SH-SY5Y (cell line): ENCODE results near the gene PAFAH1B2.

Experiments
- GATA2 ChIP-seq: IDR thresholded peaks from 2 replicates; pipeline ENCODE4 v1.6.1; 2011; ENCODE audit warnings: mild to moderate bottlenecking, low read depth, low read length
- GATA3 ChIP-seq: IDR thresholded peaks from 2 replicates; pipeline ENCODE4 v1.6.1; 2011; ENCODE audit warnings: low read depth, mild to moderate bottlenecking, low read length, moderate library complexity

The PAFAH1B2 gene

DNA sequence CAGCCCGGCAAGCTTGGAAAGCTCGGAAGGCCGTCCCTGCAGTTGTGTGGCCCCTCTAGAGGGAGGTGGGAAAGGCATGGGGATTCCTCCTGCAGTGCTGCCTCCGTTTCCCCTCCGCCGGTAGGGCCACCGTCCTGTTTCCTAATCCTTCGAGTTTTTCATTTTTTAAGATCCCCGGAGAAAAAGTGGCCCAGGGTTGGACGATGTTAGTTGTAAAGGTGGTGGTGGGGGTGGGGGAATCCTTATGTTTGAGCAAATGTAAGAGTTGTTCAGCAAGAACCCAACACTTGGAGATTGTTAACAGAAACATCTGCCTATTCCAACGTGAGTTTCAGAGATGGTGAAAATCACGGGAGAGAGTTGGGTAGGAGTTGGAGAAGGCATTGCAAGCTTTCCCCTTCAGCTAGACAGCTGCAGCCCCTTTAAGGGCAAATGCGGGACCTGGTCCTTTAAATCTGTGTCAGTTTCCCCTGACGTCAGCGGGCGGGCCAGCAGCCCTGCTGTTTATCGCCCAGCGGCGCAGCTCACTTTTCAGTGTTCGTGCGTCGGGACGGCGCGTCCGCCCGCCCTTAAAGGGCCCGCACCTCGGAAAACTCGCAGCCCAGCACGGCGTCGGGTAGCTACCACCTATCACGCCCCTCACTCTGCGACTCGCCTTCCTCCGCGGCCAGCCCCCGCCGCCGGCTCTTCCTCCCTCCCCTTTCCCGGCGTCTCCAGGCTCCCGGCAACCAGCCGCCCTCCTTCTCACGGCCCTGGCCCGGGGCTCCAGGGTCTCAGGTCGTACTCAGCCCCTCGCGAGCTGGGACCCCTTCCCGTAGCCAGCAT is 34.3 kb downstream of the PAFAH1B2 start, which contains the start of gene SIDT2:
TSS of gene SIDT2 (plus strand) at position 534 of the 825 bp plus-strand sequence. CDS start 521 bp downstream, outside the sequence.
- no peak for TF ChIP-seq GATA2
- no peak for TF ChIP-seq GATA3

DNA sequence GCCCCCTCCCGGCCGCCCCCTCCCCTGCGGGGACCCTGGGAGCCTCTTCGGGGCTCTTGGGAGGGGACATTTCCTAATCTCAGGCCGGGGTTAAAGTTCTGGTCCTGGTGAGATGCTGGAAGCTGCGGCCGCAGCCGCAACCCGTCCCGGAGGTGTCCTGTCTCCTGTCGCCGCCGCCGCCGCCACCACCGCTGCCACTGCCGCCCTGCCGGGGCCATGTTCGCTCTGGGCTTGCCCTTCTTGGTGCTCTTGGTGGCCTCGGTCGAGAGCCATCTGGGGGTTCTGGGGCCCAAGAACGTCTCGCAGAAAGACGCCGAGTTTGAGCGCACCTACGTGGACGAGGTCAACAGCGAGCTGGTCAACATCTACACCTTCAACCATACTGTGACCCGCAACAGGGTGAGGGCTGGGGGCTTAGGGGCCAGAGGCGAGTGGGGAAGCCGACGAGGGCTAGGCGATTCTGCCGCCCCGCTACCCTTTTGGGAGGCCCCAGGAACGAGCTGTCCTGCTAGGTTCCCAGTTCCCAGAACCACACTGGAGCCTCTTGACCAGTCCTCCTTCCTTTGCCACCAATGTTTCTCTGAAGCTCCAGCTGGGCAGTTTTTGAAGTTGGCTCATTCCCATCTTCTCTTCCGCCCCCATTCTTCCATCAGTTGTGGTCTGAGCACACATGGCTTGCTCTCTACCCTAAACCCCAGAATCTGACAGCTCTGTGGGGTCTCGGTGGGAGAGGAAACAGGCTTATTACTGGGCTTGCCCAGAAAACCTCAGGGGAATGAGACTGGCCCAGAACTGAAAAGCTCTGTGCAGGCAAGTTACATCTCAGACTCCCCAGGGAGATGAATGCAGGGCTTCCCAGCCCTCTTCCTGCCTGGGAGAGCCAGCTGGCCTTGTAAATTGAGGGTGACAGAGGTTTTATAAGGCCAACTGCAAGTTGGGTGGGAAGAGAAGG is 35.2 kb downstream of the PAFAH1B2 start:
- TF ChIP-seq GATA2 (no peak), GATA3 (no peak)

DNA sequence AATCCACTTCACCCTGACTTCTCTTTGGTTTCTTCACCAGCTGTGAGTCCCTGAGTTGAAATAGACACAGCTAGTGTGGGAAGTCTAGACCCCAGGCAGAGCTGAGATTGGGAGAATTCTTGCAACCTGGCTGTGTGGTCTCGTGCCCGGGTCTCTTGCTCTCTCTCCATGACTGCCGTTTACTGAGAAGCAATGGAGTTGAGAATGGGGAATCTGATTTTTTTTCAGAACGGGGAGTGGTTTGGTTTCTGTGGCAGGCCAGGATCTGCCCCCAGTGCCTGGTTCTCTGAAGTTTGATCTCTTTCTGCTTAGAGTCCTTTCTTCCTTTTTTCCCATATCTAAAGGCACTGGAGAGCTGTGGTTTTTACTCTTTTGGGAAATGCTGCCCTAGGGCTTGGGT is 35.9 kb downstream of the PAFAH1B2 start:
- no peak for TF ChIP-seq GATA3
- no peak for TF ChIP-seq GATA2

DNA sequence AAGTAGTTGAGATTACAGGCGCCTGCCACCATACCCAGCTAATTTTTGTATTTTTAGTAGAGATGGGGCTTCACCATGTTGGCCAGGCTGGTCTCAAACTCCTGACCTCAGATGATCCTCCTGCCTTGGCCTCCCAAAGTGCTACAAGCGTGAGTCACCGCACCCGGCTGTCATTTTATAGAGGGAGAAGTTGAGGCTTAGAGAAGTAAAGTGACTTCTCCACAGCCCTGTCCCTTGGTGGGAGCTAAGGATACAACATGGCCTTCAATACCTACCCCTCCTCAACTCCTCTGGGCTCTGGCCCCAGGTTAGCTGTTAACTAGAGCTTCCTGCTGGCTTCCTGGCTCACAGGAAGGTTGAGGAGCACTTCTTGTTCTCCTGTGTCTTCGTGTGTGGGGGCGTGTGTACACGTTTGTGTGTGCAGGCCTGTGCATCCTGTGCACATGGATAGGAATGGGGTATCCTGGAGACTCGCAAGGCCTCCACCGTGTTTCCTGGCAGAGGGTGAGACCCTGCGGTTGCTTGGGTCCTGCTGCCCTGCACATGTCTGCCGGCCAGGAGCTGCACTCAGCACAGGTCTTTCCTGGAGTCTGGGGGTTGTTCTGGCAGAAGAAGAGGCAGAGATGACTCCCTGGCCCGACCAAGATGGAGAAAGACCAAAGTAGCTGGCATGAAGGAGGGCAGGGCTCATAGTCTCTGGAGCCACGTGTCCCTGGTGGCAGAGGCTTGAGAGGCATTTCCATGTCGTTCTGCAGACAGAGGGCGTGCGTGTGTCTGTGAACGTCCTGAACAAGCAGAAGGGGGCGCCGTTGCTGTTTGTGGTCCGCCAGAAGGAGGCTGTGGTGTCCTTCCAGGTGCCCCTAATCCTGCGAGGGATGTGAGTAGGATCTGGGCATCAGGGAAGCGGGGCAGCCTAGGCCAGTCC is 36.8 kb downstream of the PAFAH1B2 start:
- no peak for TF ChIP-seq GATA3
- no peak for TF ChIP-seq GATA2

DNA sequence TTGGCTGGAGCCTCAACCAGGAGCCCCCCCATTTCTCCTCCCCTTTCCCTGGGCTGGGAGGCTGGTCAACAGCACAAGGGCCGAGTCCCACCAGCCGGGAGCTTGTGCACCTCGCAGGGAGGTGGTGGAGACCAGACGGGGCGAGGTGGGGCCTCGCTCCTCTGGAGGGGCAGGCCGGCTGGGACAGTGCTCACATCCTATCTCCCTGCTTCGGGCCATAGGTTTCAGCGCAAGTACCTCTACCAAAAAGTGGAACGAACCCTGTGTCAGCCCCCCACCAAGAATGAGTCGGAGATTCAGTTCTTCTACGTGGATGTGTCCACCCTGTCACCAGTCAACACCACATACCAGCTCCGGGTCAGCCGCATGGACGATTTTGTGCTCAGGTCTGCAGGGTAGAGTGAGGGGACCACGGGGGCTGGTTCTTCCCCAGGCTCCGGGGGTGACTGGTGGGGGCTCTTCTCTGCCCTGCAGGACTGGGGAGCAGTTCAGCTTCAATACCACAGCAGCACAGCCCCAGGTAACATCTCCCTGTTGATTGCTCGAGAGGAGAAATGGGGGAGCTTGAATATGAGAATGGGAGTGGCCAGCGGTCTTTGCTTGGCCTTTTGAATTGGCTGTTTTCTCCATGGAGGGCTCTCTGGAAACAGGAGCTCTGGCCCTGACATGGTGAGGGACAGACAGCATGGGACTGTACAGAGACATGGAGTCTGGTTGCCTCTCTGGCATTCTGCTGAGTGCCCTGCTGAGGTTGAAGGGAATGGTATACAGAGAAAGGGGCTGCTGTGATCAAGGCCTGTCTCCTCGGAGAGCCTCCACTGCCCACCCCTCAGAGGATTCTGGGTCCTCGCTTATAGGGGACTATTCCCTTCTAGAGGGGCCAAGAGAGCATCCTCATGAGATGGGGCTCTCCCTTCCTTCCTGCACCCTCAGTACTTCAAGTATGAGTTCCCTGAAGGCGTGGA is 37.8 kb downstream of the PAFAH1B2 start:
- no peak for TF ChIP-seq GATA2
- TF ChIP-seq GATA3: no peak

DNA sequence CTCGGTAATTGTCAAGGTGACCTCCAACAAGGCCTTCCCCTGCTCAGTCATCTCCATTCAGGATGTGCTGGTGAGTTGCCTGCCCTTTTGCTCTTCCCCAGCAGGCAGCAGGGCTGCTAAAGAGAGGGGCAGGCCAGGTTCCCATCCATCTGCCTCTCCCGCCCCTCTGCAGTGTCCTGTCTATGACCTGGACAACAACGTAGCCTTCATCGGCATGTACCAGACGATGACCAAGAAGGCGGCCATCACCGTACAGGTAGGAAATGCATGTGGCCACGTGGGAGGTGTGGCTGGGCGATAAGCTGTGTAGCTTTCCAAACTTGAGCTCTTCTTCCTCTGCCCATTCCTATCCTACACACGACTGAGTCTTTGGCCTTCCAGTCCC is 38.5 kb downstream of the PAFAH1B2 start:
- TF ChIP-seq GATA3 (no peak), GATA2 (no peak)

DNA sequence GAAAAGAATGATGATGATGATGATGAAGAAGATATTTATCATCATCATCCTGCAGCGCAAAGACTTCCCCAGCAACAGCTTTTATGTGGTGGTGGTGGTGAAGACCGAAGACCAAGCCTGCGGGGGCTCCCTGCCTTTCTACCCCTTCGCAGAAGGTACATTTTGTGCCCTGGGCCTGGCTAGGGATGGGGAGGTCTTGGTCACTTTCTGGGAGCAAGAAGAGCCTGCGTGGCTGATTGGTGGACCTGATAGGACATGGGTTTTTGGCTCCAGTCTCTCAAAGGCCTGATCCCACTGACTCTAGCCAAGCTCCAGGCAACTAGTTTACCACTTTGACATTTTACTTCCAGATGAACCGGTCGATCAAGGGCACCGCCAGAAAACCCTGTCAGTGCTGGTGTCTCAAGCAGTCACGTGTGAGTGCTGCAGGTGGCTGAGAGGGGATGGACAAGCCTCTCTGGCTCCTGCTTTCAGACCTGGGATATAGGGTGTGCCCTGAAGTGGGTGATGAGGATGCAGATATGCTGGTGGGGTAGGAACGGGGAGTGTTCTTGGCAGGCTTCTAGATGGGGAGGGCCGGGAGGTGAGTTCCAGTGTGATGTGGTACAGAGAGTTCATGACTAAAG is 39.8 kb downstream of the PAFAH1B2 start:
- TF ChIP-seq GATA2: no peak
- no peak for TF ChIP-seq GATA3

DNA sequence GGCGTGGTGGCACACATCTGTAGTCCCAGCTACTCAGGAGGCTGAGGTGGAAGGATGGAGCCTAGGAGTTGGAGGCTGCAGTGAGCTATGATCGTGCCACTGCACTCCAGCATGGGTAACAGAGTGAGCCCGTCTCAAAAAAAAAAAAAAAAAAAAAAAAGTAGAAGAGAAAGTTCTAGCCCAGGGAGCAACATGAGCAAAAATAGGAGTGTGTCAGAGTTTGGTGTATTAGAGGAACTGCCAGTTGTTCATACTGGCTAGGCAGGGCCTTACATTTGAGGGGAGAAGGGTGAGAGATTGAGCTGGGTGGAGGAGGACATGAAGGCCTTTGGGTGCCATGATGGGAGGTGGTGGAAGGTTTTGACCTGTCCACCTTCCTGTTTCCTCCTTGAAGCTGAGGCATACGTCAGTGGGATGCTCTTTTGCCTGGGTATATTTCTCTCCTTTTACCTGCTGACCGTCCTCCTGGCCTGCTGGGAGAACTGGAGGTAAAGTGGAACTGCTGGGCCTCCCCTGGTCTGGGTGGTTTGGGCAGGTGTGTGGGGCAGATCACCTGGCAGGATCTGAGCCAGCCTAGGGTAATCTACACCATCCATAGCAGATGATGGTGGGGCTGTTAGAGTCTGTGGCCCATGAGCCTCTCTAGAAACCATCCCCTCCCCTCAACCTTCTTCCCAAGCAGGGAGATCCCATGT is 41.8 kb downstream of the PAFAH1B2 start:
- TF ChIP-seq GATA2 (no peak), GATA3 (no peak)

DNA sequence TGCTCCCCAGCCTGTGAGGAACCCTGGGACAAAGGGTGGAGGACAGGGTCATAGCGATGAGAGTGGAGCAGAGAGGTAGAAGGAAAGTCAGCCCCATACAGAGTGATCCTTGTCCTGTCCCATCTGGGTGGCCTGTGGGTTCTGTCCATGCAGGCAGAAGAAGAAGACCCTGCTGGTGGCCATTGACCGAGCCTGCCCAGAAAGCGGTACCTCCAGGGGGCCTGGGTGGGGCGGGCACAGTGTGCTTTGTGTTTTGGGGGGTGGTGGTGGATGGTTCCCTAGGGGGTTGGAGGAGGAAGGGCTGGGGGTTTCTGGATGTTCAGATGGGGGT is 42.3 kb downstream of the PAFAH1B2 start:
- TF ChIP-seq GATA3 (no peak), GATA2 (no peak)

DNA sequence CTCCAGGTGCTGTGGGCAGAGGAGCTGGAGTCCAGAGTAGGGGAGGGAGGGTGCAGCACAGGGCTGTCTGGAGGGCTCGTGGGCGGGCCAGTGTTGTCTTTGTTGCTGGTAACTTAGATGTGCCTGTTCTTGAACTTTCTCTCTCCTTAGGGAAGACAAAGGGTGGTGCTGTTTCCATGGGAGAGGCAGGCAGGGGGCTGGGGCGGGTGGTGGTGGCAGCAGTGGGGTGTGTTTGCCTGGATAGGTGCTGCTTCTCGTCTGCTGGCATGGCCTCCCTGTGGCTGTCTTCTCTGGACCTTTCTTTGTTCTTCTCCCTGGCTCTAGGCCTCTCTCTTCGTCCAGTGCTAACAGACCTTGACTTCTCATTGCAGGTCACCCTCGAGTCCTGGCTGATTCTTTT is 42.9 kb downstream of the PAFAH1B2 start:
- no peak for TF ChIP-seq GATA2
- no peak for TF ChIP-seq GATA3

DNA sequence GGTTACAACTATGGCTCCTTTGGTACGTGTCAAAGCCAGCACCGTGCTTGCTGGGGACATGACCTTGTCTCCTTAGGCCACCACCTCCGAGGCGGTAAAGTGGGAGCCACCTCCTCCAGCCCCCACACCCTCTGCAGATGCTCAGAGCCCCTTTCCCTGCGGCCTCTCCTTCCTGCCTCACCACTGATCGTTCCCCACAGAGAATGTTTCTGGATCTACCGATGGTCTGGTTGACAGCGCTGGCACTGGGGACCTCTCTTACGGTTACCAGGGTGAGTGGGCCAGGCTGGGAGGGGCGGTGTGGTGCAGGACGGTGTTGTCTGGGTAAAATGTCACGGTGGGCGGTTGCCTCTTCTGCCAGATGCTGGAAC is 43.3 kb downstream of the PAFAH1B2 start:
- TF ChIP-seq GATA2: no peak
- no peak for TF ChIP-seq GATA3
